Activated CD4-positive, alpha-beta T cell treated with anti-CD3 and anti-CD28 coated beads, Interleukin-2, amount 10 ng/mL, durations not matched to agents 24 days and 14 days (primary cell): ENCODE results near the gene LCMT1. TPM values are rescaled to one million over a fixed set of nuclear protein-coding genes. Genes with fewer than 3 reads are reported as not detected.
"Not testable (repeated sequence)": the region's sequence is repeated elsewhere in the genome, so short reads cannot be mapped to it uniquely, and the experiment has no call there.

Source experiments
- DNase-seq: peaks from one replicate; pipeline ENCODE4 v3.0.0; 2022
- H3K27ac Mint-ChIP-seq: one replicate; pipeline ENCODE4 v1.8.0; 2022; ENCODE audit warnings: mild to moderate bottlenecking, mixed read lengths
- H3K27me3 Mint-ChIP-seq: one replicate; pipeline ENCODE4 v1.8.0; 2022; ENCODE audit warnings: mixed read lengths
- H3K36me3 Mint-ChIP-seq: one replicate; pipeline ENCODE4 v1.8.0; 2022; ENCODE audit warnings: low read depth, mild to moderate bottlenecking, mixed read lengths
- H3K4me1 Mint-ChIP-seq: one replicate; pipeline ENCODE4 v1.8.0; 2021; ENCODE audit warnings: mixed read lengths
- H3K4me3 Mint-ChIP-seq: one replicate; pipeline ENCODE4 v1.8.0; 2022; ENCODE audit warnings: mild to moderate bottlenecking, moderate library complexity, mixed read lengths
- H3K9me3 Mint-ChIP-seq: one replicate; pipeline ENCODE4 v1.8.0; 2021; ENCODE audit warnings: mixed read lengths
- intact Hi-C: fragments of 100-400 bp; cut with micrococcal nuclease; formaldehyde crosslinking; loops from one replicate; pipeline ENCODE4 v1.15.1; 2023
- total RNA-seq: library from RNA; stranded (reverse); gene quantifications from 2 replicates; pipeline ENCODE4 v1.2.3, GENCODE V29; 2022

The LCMT1 gene
- 32.8 and 38.7 TPM in 2 replicates for total RNA-seq

DNA sequence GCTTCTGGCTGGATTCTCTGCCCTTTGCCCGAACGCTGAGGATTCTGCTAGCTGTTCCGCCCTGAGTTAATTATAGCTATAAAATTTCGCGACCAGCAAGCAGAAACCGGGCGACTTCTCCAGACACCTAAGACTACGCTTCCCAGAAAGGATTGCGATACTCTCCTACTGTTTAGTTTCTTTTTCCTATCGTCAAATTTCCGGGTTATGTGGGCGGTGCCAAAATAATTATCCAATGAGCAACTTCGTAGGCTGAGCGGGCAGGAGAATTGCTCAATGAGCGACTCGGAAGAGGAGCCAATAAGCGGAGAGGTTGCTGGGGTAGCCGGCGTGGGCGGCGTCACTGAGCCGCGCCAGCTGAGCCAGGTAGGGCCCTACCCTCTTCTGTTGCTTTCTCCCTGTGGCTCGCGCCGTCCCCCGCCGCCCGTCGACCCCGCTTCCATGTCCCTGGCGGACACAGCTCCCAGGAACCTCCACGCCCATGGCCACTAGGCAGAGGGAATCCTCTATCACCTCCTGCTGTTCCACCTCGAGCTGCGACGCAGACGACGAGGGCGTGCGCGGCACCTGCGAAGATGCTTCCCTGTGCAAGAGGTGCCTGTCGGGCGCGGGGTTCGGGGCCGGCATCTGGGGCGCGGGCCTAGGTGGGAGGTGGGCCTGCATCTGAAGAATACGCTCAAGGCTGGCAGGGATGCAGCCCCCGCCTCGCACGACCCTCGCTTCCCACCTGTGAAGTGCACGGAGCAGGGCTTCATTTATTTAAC, at the start of gene LCMT1:
TSS of gene LCMT1 (plus strand) at position 340 of the 764 bp plus-strand sequence. CDS start at position 482, 142 bp downstream.
- Mint-ChIP-seq H3K4me1 (peaks cover 47% of the 10 kb centered on the region), H3K9me3 (no peaks in the 10 kb centered on the region), H3K36me3 (peaks cover 12% of the 10 kb centered on the region), H3K27ac (peak within 1 kb of the TSS; percentile 99), H3K27me3 (no peaks in the 10 kb centered on the region), H3K4me3 (peak within 1 kb of the TSS; percentile 98)
- intact Hi-C loops, result loop anchor here (1.0 to 2.0 kb wide), 3 partner anchors 19 to 147 kb away; no protein-coding TSS in a partner anchor
- peak; percentile 98 for DNase-seq

DNA sequence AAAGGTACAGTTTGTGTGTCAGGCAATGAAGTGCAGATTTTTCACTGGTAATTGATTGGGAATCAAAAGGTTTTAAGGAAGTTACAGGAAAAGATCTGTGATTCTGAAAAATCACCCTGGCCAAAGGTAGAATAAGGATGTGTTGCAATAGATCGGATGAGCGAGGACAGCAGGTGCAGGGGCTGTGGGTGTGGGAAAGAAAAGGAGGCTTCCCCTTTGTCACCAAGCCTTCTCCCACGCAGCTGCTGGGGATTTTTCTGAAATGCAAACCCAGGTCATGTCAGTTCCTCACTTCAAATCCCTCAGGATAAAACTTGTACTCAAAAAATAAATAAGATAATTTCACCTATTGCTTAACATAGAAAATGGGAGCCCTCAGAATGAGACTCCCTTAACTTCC, 48.4 kb upstream of the LCMT1 start:
- Mint-ChIP-seq H3K4me1 (peaks cover 53% of the 10 kb centered on the region), H3K9me3 (no peaks in the 10 kb centered on the region), H3K27me3 (no peaks in the 10 kb centered on the region), H3K4me3 (peak overlapping the region; percentile 2), H3K27ac (no peak overlapping the region), H3K36me3 (no peaks in the 10 kb centered on the region)
- intact Hi-C loops, result loop anchor here (2.0 to 10.0 kb wide), 2 partner anchors 14 to 192 kb away; partner anchors contain the start of gene ZKSCAN2
- DNase-seq, result no peak

DNA sequence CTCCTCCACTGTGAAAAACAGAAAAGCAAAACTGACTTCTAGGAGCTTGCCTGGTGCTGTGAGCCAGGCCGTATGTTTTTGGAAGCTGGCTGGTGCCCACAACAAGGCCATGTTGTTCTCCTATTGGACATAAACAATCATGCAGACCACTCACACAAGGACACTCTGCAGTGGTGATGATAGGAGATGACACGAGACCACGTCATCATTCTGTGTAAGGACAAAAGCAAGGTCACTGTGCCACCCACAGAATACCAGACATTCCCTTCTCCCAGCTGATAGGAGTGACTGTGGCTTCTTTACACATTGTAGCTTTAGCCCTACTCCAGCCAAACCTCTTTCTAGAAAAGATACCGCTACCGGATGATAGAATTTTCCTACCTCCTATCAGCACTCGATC, 47.7 kb upstream of the LCMT1 start:
- no peaks in the 10 kb centered on the region for H3K36me3 Mint-ChIP-seq
- H3K9me3 Mint-ChIP-seq, result no peaks in the 10 kb centered on the region
- no peaks in the 10 kb centered on the region for H3K27me3 Mint-ChIP-seq
- DNase-seq, result no peak
- peak overlapping the region; percentile 35 for H3K27ac Mint-ChIP-seq
- peaks cover 53% of the 10 kb centered on the region for H3K4me1 Mint-ChIP-seq
- H3K4me3 Mint-ChIP-seq, result no peak overlapping the region
- intact Hi-C loops, result loop anchor here (2.0 to 10.0 kb wide), 2 partner anchors 15 to 191 kb away; partner anchors contain the start of gene ZKSCAN2

- H3K9me3 Mint-ChIP-seq, H3K27me3 Mint-ChIP-seq, DNase-seq, H3K4me3 Mint-ChIP-seq, H3K36me3 Mint-ChIP-seq: not testable (repeated sequence)
- Mint-ChIP-seq H3K4me1 (peaks cover 53% of the 10 kb centered on the region), H3K27ac (peak overlapping the region; percentile 35)
- intact Hi-C loops, result loop anchor here (10.0 kb wide), 1 partner anchor 191 kb away; the partner anchor contains the start of gene ZKSCAN2
Measured at GRCh38 chr16:25064281-25064680, 47.3 kb upstream of the LCMT1 start.

DNA sequence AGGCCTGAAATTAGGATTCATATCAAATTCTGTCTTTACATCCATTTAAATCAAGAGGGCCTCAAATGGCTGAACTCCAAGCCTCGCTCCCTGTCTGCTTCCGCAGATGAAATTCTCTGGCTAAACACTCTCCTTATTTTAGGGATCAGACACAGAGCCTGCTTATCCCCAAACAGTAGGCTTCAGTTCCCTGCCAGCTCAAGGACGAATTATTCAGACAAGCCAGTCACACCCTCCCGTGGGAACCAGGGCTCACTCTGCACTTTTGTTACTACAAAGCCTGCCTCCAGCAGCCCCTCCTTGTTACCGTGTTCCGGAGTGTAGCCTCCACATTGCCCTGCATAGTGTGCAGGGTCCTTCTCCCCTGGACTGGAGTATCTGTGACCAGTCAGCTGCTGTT, 46.6 kb upstream of the LCMT1 start:
- Mint-ChIP-seq H3K4me1 (peaks cover 53% of the 10 kb centered on the region), H3K27me3 (no peaks in the 10 kb centered on the region), H3K4me3 (no peak overlapping the region), H3K9me3 (no peaks in the 10 kb centered on the region), H3K36me3 (no peaks in the 10 kb centered on the region), H3K27ac (no peak overlapping the region)
- intact Hi-C loops, result loop anchor here (10.0 kb wide), 1 partner anchor 190 kb away; the partner anchor contains the start of gene ZKSCAN2
- DNase-seq, result no peak

DNA sequence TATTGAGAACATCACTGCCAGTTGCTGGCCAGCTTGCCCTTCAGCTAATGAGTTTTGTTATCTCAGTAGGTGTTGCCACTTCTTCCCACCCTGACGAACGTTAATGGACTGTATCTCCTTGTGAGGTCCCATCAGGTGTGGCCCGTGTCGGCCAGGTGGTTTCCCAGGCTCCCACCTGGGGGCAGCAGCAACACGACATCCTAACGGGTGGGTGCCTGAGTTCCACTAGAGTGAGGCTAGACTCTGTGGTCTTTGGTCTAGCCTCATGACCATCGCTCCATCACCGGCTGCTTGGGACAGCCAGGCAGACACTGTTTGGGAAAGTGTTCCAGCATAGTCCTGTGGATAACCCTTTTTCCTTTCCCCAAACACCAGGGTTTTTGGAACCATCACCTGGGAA, 45.6 kb upstream of the LCMT1 start:
- Mint-ChIP-seq H3K4me1 (peaks cover 45% of the 10 kb centered on the region), H3K36me3 (no peaks in the 10 kb centered on the region), H3K9me3 (no peaks in the 10 kb centered on the region), H3K27ac (peak overlapping the region; percentile 37), H3K27me3 (no peaks in the 10 kb centered on the region), H3K4me3 (peak overlapping the region; percentile 92)
- no peak for DNase-seq
- intact Hi-C loops, result loop anchor here (2.0 to 10.0 kb wide), 3 partner anchors 27 to 189 kb away; partner anchors contain the start of gene ZKSCAN2

GRCh38 chr16:25066426-25066746, 45.2 kb upstream of the LCMT1 start:
- peak overlapping the region; percentile 92 for H3K4me3 Mint-ChIP-seq
- H3K4me1 Mint-ChIP-seq, result peaks cover 40% of the 10 kb centered on the region
- peak overlapping the region; percentile 83 for H3K27ac Mint-ChIP-seq
- no peaks in the 10 kb centered on the region for H3K27me3 Mint-ChIP-seq
- DNase-seq, result no peak
- H3K9me3 Mint-ChIP-seq, result no peaks in the 10 kb centered on the region
- H3K36me3 Mint-ChIP-seq, result no peaks in the 10 kb centered on the region
- intact Hi-C loops, result loop anchor here (2.0 to 10.0 kb wide), 3 partner anchors 26 to 188 kb away; partner anchors contain the start of gene ZKSCAN2

DNA sequence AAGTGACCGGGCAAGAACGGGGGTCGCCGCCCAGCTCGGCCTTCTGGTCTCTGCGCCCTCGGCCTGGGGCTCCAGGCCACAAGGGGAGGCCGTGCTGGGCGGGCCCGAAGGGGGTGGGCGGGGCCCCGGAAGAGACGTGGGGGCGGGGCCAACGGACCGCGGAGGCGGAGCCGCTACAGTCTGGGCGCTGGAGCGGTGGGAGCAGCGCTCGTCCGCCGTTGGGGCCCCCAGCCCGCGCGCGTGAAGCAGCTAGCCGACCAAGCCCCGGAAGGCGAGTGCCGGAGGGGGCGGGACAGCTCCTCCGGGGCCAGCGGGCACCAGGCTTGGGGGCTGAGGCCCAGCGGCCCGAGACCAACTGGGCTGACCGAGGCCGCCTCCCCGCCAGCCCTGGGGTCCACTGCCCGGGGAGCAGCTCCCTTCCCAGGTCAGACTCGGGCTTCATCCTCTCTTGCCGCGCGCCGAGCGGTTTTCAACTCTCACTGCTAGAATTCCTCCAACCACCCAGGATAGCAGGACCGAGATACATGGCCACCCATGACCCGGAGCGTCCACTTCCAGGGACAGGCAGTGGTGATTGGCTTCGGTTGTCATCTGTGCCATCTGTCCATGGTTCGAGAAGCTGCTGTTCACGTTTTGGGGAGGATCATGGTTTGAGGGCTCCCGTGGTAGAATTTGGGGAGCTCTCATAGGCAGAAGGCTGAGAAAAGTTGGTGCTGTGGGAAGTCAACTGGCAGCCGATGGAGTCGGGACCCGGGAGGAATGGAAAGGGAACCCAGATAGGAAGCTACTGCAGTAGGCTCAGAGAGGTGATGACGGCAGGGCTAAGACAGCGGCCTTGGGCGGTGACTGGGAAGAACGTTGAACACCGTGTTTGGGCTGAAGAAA, 44.6 kb upstream of the LCMT1 start:
- peak overlapping the region; percentile 92 for H3K4me3 Mint-ChIP-seq
- H3K4me1 Mint-ChIP-seq, result peaks cover 35% of the 10 kb centered on the region
- peak overlapping the region; percentile 87 for H3K27ac Mint-ChIP-seq
- intact Hi-C loops, result loop anchor here (2.0 to 10.0 kb wide), 3 partner anchors 26 to 188 kb away; partner anchors contain the start of gene ZKSCAN2
- H3K9me3 Mint-ChIP-seq, result no peaks in the 10 kb centered on the region
- H3K27me3 Mint-ChIP-seq, result no peaks in the 10 kb centered on the region
- H3K36me3 Mint-ChIP-seq, result no peaks in the 10 kb centered on the region
- peak; percentile 95 for DNase-seq

DNA sequence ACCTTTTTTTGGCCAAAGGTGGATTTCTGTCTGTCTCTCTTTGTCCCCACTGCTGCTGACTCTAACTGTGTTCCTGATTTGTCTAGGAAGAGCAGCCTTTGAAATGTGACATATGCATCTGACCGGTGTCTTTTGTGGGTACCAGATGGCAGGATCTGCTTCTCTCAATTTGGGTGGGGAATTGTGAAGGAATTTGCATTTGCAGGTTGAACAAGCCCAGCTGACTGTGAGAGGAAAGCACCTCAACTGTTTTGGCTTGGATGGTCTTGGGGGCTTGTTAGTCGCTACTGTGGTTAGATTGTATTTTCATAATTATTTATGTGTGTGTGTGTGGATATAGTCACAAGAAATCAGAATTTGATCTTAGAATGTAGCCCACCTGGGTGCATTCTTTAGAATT, 37.7 kb upstream of the LCMT1 start:
- no peaks in the 10 kb centered on the region for H3K4me1 Mint-ChIP-seq

GRCh38 chr16:25078386-25078978, 33.1 kb upstream of the LCMT1 start:
- peaks cover 3% of the 10 kb centered on the region for H3K9me3 Mint-ChIP-seq

More for the DNA sequence above, 37.7 kb upstream of the LCMT1 start:
- Mint-ChIP-seq H3K36me3 (no peaks in the 10 kb centered on the region), H3K9me3 (no peaks in the 10 kb centered on the region), H3K27me3 (no peaks in the 10 kb centered on the region), H3K27ac (no peak overlapping the region), H3K4me3 (no peak overlapping the region)
- intact Hi-C loops, result no loop called here
- DNase-seq, result no peak

GRCh38 chr16:25079637-25080378, 31.7 kb upstream of the LCMT1 start:
- no peaks in the 10 kb centered on the region for H3K36me3 Mint-ChIP-seq
- no peak overlapping the region for H3K27ac Mint-ChIP-seq
- DNase-seq, result no peak
- H3K9me3 Mint-ChIP-seq, result peaks cover 3% of the 10 kb centered on the region
- no peaks in the 10 kb centered on the region for H3K27me3 Mint-ChIP-seq
- no peaks in the 10 kb centered on the region for H3K4me1 Mint-ChIP-seq
- intact Hi-C loops, result no loop called here
- no peak overlapping the region for H3K4me3 Mint-ChIP-seq

More at GRCh38 chr16:25078386-25078978, 33.1 kb upstream of the LCMT1 start:
- Mint-ChIP-seq H3K36me3 (no peaks in the 10 kb centered on the region), H3K4me3 (no peak overlapping the region), H3K27ac (no peak overlapping the region), H3K27me3 (no peaks in the 10 kb centered on the region), H3K4me1 (no peaks in the 10 kb centered on the region)
- intact Hi-C loops, result no loop called here
- DNase-seq, result no peak

DNA sequence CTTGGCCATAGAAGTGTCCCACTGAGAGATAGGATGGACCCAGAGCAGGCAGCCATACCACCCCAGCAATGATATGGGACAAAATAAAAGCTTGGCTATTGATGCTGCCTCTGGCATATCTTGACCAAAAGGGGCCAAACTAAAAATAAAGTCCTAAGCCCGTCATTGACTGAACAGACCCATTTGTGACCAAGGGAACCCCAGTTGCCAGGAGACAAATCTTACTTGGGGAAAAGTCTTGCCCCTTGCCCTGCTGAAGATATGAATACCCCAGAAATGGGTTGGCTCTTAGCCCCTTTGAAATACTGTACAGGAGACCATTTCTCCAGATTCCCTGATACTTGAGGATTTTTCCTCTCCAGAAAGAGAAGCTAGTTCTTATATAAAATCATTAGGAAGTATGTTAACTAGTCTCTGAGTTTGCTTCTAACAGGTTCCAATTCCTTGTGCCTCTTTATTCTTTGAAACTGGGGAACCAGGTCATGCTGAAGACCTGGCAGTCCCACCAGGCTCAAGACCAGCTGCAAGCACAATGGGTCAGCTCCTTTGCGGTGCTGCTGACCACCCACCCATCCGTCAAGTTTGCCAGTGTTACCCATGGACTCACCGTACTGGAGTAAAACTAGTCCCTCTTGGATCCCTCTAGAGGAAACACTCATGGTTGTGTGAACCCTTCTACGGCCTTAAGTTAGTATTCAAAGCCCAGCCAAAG, 31.0 kb upstream of the LCMT1 start:
- Mint-ChIP-seq H3K9me3 (peaks cover 3% of the 10 kb centered on the region), H3K4me3 (no peak overlapping the region), H3K27me3 (no peaks in the 10 kb centered on the region), H3K36me3 (no peaks in the 10 kb centered on the region), H3K27ac (no peak overlapping the region), H3K4me1 (no peaks in the 10 kb centered on the region)
- intact Hi-C loops, result no loop called here
- no peak for DNase-seq
